CD1c-positive myeloid dendritic cell (primary cell): Measurements from ENCODE around the gene HIPK2.
A peak's percentile ranks its signal among the peaks of the same experiment; 100 is the strongest.
"Not testable (repeated sequence)": the region's sequence is repeated elsewhere in the genome, so short reads cannot be mapped to it uniquely, and the experiment has no call there.

ENCODE experiments used
- DNase-seq: peaks from one replicate; pipeline ENCODE4 v3.0.0-alpha.2; 2016; ENCODE audit errors: extremely low spot score

HIPK2 gene

DNA sequence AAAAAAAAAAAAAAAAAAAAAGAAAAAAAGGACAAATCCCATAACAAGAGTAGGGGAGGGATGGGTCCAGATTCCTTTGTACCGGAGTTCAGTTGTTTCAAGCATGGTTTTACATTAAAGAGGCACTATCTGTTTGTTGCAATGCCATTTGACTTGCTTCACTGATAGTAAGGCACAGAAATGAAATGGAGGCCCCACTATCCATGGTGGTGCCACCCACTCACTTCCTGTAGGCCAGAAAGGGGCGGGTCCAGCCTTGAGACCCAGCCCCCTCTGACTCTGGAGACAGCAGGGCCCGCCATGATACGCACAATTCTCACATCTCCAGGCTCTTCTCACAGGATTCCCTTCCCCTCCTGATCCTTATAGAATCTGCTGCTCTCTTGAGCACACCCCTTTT, 154.3 kb downstream of the HIPK2 start:
- DNase-seq: no peak

GRCh38 chr7:139620676-139621344, 157.0 kb downstream of the HIPK2 start:
- peak; percentile 33 for DNase-seq

DNA sequence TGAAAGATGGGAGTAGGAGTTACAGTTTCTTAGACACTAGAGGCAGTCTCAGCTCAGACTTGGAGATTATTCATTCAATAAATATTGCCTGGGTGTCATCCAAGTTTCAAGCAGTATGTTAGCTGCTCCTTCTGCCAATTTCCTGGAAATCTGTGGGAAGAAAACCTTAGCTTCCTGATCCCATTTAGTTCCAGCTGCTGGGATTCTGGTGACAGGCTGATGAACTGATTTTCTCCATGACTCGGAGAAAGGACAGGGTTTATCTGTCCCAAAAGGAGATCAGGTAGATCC, 158.5 kb downstream of the HIPK2 start:
- DNase-seq: no peak

- peak; percentile 48 for DNase-seq
Measured at GRCh38 chr7:139618482-139619366, 159.1 kb downstream of the HIPK2 start.

GRCh38 chr7:139617074-139617473, 160.7 kb downstream of the HIPK2 start:
- DNase-seq: no peak

- DNase-seq: no peak
Measured at GRCh38 chr7:139614886-139615285, 162.9 kb downstream of the HIPK2 start.

DNA sequence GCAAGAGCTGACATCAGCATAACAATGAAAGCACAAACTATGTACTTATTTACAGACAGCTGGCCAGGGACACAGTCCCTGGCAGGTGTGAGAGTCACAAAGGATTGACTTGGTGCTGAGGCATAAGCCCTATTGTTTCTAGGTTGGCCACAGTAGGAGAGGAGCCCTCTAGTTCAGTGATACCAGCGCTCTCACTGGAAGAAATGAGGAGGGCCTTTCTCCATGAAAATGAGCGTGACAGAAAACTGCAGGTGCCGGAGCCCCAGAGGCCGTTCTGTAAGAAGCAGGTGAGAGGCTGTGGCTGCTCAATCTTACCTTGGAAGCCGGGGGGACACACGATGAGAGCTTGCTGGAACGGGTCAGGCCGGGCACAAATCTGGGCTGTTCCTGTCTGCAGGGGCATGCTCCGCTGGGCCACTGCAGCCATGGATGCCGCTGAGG, 163.8 kb downstream of the HIPK2 start:
- no peak for DNase-seq

GRCh38 chr7:139611556-139611955, 166.2 kb downstream of the HIPK2 start:
- not testable (repeated sequence) for DNase-seq

GRCh38 chr7:139610595-139610994, 167.2 kb downstream of the HIPK2 start:
- DNase-seq: no peak

GRCh38 chr7:139603896-139604295, 173.9 kb downstream of the HIPK2 start:
- no peak for DNase-seq

DNA sequence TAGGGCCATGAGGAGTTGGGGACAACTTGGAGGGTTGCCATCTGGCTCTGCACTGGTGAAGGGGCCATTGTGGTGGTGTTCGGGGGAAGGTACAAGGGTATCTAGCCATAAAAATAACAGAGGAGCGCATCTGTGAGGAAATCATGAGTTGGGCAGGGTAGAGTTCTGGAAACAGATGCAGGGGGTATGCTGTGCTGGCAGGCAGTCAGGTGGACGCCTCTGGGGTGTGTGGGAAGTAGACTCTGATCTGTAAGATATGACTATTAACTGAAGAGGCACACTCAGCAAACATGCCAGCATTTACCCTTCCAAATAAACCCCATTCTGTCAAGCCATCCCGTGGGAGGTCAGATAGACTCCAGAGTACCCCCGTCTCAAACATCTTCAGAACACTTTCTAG, 174.5 kb downstream of the HIPK2 start:
- DNase-seq: no peak

DNA sequence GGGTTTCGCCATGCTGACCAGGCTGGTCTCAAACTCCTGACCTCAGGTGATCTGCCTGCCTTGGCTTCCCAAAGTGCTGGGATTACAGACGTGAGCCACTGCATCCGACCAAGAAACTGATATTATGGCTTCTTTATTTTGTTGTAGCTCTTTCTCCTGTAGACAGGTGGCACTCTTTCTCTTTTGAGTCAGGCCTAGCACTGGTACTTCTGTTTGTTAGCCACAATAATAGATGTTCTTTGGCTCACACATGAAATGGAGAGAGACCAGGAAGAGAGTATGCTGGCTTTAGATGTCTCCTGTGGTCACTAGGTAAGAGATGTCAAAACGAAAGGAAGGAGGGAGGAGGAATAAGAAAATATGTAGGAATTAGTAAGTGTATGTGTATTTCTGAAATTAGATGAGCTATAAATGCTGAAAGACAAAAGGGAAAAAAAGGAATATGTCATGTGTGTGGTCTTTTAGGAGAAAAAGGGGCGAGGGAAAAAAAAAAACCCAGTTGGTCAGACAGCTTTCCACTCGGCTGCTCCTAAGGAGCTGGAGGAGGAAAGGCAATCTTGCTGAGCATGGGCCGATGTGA, 175.6 kb downstream of the HIPK2 start:
- peak; percentile 35 for DNase-seq

- no peak for DNase-seq
Measured at GRCh38 chr7:139601176-139601575, 176.6 kb downstream of the HIPK2 start.

DNA sequence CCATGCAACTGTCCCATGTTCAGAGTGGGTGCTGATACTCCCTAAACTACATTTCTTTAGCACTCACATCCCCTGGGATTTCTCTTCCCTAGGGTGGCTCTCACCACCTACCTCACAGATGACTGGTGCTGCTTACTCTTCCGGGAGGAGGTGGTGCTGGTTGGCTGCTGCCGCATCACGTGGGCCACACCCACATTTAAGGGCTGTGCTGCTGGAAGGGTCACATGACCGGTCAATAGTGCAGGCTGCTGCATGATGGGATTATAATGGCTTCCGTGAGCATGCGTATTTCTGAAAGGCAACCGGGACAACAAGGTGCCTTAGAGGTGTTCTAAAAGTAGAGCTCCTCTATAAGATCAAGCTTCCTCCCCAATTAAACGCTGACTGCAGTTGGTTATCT, 177.5 kb downstream of the HIPK2 start:
- no peak for DNase-seq

DNA sequence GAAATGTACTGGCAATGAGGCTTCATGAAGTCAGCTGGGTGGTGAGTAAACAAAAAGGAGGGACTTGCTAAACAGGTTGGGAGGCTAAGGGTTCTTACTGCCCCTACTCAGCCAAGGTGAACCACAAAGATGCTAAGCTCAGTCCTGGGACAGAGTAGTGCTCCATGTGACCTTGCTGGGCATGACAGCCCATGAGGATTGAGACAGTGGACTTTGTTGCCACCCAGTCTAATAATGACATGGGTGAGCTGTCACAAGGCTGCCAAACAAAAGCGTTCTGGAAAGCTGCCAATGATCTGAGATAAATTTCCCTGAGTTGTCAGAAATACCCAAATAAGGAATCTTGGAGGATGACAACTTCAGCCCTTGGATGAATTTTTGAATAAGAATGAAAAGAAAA, 179.2 kb downstream of the HIPK2 start:
- no peak for DNase-seq

- no peak for DNase-seq
Measured at GRCh38 chr7:139597028-139597427, 180.8 kb downstream of the HIPK2 start.

GRCh38 chr7:139596626-139597025, 181.2 kb downstream of the HIPK2 start:
- DNase-seq: no peak

GRCh38 chr7:139595806-139596205, 182.0 kb downstream of the HIPK2 start:
- no peak for DNase-seq

DNA sequence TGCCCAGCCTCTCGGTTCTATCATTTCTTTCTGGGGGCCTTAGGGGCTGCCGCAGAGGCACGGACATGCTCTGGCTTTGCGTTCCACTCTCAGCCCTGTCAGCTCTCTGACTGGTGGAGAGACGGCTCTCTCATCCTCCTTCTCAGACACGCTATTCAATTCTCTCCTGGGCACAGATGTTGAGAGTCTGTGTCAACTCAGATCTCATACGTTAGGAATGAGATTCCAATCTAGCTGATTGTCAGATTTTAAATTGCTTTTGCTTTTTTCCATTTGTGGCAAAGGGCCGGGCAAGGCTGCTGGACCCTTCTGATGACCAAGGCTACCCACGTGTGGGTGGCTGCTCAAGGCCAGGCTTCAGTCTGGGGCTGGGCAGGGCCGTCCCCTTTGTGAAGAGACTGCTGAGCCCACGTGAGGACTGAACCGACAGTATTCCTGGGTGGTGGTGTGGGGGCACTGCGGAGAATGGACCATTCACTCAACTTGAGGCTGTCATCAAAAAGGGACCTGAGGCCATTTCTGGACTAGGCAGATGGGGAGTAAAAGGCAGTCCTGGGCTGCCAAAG, 182.8 kb downstream of the HIPK2 start:
- DNase-seq: no peak

DNA sequence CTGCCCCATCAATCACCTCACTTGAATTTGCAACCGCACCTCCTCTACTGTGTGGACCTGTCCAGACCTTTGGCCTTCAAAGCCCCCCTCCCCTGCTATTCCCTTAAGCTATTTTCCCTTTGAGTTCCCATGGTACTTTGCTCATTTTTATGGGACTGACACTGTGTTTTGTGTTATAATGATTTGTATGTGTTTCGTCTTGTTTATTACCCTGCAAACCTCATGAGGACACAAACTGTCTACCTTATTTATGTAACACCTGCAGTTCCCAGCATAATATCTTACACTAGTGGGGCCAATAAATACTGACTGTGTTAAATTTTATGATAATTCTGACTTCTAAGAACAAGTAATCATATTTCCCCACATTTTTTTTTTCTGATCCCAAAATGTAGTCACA, 183.7 kb downstream of the HIPK2 start:
- no peak for DNase-seq

DNA sequence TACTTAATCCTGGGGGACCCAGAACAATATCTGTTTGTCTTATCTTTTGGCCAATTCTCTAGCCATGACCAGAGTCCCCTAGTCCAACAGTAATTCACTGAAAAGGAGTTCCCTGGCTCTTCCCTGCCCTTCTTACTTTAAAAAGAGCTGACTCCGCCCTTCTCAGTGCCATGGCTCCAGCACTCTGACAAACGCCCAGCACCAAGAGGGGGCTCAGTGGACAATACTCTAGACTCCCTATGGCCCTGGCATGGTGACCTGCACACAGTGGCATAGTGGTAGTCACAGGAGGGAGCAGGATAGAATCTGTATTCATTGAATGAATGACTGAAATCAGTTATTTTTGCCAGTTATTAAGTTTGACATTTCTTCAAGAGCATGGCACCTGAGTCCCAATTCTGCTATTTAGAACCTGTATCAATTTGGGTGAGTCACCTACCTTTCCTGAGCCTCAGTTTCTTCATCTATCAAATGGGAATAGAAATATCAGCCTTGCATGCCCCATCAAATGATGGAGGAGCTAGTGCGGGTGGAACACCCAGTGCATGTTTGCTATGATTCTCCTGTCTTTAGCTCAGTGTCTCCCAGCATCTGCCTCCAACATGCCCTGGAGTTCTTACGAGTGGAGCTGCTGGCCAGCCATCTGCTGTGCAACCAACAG, 184.9 kb downstream of the HIPK2 start:
- DNase-seq: no peak

- no peak for DNase-seq
Measured at GRCh38 chr7:139591550-139592195, 186.1 kb downstream of the HIPK2 start.
